Endometrial microvascular endothelial cells (primary cell): ENCODE data around the gene GMPS. TPM values are rescaled to one million over a fixed set of nuclear protein-coding genes. Genes with fewer than 3 reads are reported as not detected.
"Not testable (repeated sequence)": the region's sequence is repeated elsewhere in the genome, so short reads cannot be mapped to it uniquely, and the experiment has no call there.

Experiments
- in situ Hi-C: cut with HindIII; loops from 2 replicates; pipeline ENCODE4 v1.10.0; 2017; ENCODE audit warnings: low sequenced_read_pairs, low pct_unique_long_range_greater_than_20kb; ENCODE audit errors: inconsistent ontology term
- total RNA-seq: library from RNA; depleted of rRNA; stranded (reverse); fragments of >200 nt; gene quantifications from one replicate; pipeline ENCODE4 v1.2.3, GENCODE V29; 2015; ENCODE audit errors: inconsistent ontology term

The GMPS gene
- total RNA-seq, 1 donor from 2014 or later: 60.0 TPM

DNA sequence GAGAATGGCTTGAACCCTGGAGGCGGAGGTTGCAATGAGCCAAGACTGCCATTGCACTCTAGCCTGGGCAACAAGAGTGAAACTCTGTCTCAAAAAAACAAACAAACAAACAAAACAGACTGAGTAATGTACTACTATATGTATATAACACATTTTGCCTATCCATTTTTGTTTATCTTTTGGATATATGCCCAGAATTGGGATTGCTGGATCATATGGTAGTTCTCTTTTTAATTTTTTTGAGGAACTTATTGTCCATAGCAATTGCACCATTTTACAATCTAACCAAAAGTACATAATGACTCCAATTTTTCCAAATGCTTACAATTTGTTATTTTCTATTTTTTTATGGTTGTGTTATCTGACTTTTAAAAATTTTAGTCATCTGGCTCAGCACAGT lies 47.3 kb downstream of the GMPS start:
- in situ Hi-C loops: no loop called here

DNA sequence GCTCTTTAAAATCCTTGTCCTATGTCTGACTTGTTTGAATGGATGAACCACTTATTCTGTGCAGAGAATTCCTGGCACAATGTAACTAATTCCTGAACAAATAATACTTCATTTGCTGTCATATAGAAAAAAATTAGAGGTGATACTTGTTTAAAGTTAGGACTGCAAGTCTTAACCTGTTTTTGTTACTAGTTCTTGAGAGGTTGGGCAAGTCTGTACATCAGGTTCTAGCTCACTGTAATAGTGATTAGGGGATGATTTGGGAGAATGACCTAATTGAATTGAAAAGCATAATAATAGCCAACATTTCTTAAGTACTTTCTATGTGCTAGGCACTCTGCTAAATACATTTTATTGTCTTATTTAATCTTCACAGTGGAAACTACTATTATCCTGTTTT lies 49.3 kb downstream of the GMPS start:
- in situ Hi-C loops: no loop called here

DNA sequence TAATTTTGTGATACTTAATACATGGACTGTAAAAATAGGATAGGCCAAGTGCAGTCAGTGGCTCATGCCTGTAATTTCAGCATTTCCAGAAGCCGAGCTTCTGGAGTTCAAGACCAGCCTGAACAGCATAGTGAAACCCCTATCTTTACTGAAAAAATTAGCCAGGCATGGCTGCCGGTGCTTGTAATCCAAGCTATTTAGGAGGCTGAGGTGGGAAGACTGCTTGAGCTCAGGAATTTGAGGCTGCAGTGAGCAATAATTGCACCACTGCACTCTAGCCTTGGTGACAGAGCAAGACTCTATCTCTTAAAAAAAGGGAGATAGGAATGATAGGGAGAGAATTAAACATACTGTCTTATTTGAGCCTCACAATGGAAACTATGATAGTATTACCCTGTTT lies 51.0 kb downstream of the GMPS start:
- in situ Hi-C loops: no loop called here

DNA sequence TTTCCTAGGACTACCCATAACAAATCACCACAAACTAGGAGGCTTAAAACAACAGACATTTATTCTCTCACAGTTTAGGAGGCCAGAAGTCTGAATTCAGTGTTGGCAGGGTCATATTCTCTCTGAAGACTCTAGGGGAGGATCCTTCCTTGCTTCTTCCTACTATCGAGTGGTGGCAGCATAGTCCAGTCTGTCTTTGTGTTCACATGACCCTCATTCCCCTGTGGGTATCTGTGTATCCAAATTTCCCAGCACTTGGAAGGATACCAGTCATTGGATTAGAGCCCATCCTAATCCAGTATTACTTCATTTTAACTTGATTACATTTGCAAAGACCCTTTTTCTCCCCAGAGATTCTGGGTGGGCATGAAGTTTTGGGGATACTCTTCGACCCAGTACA lies 63.8 kb downstream of the GMPS start:
- in situ Hi-C loops: no loop called here

DNA sequence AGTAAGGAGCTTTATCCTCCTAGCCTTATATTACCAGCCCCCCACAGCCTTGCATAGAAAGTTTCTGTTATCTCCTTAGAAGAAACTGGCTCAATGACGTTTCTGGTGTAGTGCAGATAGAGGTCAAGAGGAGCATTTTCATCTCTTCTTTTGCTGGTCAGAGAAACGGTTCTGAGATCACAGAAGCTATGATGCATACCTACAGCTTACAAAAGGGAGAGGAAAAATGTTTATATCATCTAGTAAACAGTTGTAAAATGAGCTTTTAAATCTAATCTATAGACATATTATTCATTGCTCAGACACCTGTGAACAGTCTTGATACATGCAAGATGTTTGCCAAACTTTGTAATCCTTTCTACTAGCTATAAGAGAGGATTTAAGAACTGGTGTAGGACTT lies 68.0 kb downstream of the GMPS start:
- in situ Hi-C loops: no loop called here

DNA sequence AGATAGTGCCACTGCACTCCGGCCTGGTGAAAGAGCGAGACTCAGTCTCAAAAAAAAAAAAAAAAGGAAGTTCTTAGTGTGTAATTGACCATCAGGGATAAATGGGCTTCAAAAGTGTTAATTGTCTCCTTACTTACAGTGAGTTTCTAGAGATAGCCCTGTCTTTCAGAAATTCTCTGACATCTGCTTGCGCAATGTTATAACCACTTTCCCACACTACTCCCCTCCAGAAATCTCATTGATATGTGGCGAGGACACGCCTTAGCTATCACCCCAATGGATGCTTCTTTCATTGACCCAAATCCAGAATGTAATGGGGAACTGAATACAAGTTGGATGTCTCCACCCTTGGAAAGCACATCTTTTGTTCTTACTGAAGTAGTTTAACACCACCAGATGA lies 70.9 kb downstream of the GMPS start:
- in situ Hi-C loops: no loop called here

DNA sequence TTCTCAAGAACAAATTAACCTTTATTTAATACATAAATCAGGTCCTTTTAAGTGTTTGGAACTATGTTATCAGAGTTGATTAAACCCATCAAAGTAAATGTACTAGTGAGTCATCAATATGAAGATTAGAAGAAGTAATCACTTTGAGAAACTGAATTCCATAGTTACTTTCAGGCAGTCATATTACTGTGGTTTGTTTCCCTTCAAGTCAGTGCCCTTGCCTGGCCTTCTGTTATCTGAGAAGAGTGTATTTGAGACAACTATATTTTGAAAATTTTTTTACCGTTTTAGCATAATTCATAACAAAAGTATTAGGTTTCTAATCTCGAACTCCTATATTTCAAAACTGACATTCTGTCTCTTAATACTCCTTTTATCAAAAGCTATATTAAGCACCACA lies 73.6 kb downstream of the GMPS start:
- in situ Hi-C loops: no loop called here

DNA sequence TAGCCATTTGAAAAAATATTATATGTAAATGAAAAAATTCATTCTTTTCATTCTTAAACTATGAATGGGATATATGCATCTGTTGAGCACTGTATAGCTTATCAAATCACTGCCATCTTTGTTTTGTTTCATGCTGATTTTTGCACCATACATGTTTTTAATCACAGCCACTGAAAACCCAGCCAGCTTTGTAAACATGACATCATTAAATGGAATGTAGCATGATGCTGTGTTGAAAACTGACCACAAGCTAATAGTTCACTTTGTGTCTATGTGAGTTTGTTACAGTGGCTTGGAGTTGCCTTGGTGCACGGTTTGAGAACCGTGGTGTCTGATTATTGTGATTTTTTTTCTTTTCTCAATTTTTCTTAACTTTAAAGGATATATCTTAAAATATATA lies 75.7 kb downstream of the GMPS start:
- in situ Hi-C loops: no loop called here

DNA sequence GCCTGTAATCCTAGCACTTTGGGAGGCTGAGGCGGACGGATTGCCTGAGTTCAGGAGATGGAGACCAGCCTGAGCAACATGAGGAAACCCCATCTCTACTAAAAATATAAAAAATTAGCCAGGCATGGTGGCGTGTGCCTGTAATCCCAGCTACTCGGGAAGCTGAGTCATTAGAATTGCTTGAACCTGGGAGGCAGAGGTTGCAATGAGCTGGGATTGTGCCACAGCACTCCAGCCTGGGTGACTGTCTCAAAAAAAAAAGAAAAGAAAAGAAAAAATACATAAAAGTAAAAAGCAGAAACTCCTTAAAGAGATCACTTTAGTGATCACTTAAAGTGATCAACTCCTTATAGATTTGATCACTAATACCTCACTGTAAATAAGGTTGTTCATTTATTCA lies 78.0 kb downstream of the GMPS start:
- in situ Hi-C loops: no loop called here

DNA sequence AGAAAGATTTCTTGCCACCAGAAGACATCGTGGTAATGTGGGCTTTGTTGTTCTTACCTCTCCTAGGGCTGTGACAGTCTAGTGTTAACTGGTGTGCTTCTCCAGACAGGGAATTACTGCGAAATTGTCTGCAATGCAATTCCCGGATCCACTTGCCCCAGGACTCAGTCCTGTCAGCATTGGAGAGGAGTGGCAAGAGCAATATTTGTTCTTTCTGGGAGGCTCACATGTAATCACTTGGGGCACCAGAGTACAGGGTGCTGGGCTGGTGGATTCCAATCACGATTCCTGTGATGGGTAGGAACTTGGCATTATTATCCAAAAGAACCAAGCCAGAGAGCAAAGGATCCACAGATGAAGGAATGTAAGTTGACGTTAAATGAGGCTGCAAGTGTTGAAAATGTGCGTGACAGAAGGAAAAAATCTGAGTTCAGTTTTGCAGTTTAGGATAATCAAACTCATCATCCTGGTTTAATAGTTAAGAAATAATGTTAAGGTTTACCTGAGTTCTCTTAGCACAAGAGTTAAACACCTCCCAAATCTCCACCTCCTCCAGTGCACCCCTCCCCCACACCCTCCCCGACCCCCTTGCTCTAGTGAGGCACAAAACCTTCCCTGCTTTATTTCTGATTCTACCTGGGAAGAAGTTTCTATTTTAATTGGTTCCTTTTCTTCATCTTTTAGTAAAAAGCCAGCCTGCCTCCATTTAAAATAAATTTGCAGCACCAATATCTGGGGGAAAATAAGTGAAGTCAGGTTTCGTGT lies 79.2 kb downstream of the GMPS start:
- in situ Hi-C loops: no loop called here

DNA sequence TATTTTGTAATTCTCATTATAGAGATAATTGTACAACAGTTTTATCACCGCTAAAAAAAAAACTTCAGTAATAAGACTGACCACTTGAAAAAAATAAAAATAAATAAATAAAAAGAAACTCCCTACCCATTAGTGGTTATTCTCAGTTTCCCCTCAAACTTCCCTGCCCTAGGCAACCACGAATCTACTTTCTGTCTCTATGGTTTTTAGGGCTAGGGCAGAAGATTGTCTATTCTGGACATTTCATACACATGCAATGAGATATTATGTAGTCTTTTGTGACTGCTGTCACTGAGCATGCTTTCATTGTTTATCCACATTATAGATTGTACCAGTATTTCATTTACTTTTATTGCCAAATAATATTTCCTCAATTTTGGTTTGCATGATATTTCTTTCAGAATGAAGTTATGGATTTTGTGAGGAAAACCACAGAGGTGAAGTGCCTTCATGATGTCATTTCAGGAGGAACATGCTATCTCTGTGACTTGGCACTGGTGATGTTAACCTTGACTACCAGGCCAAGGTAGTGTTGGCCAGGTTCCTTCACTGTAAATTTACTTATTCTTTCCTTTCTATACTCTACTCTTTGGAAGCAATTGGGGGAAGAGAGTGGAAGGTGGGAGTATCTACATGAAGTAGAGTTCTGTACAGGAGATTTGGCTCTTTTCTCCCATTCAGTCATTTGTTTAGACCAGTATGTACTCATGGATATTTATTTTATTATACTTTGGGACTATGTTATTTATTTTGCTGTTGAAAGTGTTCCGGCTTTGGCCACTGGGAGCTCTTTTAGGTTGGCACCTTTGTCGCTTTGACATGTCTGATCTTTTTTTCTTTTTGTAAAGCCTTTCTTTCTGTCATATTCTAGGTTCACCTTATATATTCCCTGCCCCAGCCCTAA lies 86.3 kb downstream of the GMPS start:
- in situ Hi-C loops: no loop called here

DNA sequence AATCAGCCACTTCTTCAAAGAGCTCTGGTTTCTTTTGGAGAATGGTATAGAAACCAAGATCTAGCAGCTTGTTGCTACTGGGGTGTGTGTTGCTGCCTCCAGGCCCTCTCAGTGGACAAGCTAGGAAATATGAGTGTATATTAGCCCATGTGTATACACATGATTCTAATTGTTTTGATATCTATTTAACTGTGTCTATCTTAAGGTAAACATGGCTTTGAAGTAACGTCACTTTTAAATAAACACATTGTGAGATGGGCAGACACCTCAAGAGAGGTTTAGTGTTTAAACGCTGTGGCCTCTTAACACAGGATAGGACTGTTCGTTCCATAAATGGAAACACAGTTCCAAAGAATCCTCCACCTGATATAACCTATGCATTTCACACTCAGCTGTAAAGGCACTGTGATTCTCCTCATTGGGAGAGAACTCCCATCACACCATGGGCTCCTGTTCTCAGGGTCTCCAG lies 87.0 kb downstream of the GMPS start:
- in situ Hi-C loops: no loop called here

DNA sequence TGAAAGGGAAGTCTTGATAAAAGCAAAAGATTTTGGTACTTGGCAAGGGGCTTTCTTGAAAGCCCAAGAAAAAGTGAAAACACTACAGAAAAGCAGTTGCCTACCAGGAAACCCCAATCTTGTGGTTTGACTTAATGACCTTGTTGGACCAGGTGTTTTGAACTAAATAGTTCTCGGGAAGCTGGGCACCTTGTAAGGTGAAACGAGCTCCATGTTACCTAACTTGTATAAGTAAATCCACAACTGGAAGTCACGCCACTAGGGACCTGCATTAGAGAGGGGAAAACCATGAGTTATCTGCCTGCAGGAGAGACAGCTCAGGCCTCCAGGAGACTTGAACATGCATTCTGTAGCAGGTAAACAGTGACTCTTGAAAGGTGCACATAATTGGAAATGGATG lies 88.2 kb downstream of the GMPS start:
- in situ Hi-C loops: no loop called here

DNA sequence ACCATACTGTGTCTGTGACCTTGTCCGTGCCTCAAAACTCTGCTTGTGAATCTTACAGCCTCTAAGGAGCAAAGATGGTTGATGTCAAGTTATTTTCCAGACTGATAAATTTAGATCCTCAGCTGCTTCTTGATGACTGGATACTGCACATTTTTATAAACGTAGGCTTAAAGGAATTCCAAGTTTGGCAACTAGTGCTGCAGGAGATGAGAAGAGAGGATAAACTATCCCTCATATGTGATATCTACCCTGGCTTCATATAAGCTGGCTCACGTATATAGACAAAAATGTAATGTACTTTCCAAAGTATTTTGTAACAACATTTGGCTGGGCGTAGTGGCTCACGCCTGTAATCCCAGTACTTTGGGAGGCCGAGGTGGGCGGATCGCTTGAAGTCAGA lies 89.6 kb downstream of the GMPS start:
- in situ Hi-C loops: no loop called here

DNA sequence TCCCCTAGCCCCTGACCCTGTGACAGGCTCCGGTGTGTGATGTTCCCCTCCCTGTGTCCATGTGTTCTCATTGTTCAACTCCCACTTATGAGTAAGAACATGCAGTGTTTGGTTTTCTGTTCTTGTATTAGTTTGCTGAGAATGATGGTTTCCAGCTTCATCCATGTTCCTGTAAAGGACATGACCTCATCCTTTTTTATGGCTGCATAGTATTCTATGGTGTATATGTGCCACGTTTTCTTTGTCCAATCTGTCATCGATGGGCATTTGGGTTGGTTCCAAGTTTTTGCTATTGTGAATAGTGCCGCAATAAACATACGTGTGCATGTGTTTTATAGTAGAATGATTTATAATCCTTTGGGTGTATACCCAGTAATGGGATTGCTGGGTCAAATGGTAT lies 90.6 kb downstream of the GMPS start:
- in situ Hi-C loops: not testable (repeated sequence)

DNA sequence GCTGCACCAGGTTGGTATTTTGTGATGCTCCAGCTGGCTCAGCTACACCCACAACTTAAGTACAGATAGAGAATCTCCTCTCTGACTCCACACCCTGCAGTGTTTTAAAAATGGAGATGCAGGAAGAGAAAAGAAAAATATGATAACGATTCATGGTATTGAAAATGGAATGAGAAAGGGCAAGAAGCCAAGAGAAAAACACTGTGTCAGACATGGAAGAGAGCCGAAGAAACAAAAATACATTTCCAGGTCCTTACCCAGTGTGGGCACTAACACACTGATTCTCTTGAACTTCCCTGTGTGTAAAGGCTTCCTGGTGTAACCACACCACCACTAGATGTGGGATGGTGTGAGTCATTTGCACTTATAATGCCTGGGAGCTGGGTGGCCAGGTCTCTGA lies 93.1 kb downstream of the GMPS start:
- in situ Hi-C loops: no loop called here

DNA sequence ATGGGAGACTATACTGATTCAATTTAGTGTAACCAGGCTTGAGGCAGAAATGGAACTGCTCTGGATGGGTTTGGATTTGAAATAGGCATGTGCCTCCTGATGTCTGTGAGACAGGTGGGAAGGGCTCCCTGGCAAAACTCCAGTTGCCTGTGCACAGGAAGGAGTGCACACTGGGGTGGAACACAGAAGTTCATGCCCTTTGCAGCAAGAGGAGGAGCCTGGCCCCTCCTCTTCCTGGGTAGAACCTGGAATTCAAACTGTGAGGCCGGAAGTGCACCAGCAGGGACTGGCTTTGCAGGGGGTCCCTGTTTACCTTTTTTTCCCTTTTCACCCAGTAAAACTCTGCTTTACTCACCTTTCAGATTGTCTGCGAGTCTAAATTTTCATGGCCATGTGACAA lies 99.9 kb downstream of the GMPS start:
- in situ Hi-C loops: no loop called here

DNA sequence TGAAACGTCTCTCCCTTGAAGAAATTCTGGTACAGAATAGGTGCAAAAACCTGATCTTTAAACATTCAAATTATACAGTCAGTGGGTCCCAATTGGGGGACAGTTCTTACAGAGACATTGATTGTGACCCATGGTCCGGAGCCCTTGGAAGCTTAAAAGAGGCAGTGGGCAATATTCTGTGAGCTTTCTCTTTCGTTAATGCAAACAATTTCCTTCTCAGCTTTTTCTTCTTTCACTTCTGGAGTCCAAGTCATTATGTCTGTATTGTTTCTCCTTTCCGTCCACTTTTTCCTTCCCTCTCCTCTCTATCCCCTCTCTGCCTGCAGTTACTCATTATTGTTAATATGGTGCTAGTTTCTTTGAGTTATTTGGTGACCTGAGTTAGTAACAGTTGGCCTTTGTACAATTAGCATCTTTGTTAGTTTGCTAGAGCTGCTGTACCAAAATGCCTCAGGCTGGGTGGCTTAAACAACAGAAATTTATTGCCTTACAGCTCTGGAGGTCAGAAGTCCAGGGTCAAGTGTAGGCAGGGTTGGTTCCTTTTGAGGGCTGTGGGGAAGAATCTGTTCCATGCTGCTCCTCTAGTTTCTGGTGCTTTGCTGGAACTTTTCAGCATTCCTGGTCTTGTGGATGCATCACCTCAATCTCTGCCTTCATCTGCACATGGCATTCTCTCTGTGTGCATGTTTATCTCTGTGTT lies 102.6 kb downstream of the GMPS start:
- in situ Hi-C loops: no loop called here

DNA sequence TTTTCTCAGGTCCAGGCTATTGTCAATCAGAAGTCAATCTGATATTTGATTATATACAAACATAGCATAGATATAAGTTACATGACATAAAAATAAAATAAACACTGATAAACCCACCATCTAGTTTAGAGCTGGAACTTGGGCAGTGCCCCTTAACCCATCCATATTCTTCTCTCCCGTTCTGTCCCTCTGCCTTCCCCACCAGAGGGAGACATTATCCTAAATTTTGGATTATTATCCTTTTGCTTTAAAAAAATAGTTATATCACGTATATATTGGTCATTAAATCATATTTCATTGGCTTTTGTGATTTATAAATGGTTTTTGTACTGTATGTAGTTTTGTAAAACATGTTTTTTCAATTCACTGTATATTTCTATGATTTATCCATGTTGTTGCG lies 107.9 kb downstream of the GMPS start:
- in situ Hi-C loops: no loop called here

DNA sequence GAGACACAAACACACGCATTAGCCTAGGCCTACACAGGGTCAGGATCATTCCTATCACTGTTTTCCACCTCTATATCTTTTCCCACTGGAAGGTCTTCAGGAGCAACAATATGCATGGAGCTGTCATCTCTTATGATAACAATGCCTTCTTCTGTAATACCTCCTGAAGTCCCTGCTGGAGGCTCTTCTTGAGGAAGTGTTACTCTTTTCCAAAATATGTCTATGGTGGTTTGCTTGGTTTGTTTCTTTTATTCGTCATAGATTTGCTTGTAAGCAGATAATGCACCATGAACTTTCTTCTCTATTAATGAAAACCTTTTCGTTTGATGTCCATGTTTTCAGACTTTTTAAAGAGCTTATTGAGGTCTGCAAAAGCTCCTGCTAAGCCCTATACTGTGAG lies 109.3 kb downstream of the GMPS start:
- in situ Hi-C loops: no loop called here
